HL-60/S4 treated with retinoic acid at 250 ng/mL for 4 days and 3 days (cell line): ENCODE measurements around the gene NGEF.

ENCODE experiments used
- in situ Hi-C: fragments of 300-500 bp; cut with MboI; formaldehyde crosslinking; loops from 2 replicates; pipeline ENCODE4 v1.7.0; 2022; ENCODE audit warnings: low sequenced_read_pairs

Gene NGEF

DNA sequence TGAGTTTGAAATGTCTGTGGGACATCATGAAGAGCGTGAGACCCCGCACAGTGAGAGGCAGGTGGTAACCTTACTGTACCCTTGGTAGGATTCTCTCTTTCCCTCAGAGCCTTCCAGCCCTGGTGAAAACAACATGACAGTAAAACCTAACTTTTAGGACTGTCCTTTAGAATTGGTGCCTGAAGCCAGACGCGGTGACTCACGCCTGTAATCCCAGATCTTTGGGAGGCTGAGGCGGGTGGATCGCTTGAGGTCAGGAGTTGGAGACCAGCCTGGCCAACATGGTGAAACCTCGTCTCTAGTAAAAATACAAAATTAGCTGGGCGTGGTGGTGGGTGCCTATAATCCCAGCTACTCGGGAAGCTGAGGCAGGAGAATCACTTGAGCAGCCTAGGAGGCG is 161.0 kb downstream of the NGEF start:
- in situ Hi-C loops, result loop anchor here (25.0 kb wide), 1 partner anchor 410 kb away; the partner anchor contains the start of gene ATG16L1

DNA sequence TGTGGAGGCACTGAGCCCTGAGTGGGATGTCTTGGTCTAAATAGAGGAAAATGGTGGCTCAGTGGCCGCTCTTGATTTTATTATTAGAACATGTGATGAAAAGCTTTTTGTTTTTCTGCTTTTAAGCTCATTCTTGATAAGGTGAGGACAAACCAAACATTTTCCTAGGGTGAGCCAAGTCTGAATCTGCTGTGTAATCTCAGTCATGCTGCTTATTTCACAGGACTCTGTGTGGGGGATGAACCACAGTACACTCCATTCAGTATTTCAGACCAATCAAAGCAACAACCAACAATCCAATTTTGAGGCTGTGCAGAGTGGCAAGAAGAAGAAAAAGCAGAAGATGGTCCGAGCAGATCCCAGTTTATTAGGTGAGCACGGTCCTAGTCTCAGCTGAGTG is 163.0 kb downstream of the NGEF start:
- in situ Hi-C loops, result loop anchor here (25.0 kb wide), 1 partner anchor 412 kb away; the partner anchor contains the start of gene ATG16L1

DNA sequence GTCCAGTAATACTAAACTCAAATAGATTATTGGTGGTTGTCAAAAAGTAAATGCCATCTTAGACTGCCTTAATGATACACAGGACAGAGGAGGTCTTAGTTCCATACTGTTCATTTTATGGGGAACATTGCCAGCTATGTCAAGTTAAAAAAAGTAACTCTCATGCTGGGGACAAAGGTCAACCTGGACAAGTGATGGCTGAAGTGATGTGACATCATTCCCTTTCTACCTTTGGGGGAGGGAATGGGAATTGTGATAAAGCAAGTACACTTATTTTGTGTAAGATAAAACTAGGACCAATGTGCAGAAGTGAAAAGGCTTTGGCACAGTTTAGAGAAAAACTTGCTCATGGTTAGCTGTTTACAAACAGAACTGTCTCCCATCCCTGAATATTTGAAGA is 167.0 kb downstream of the NGEF start:
- in situ Hi-C loops, result no loop called here

DNA sequence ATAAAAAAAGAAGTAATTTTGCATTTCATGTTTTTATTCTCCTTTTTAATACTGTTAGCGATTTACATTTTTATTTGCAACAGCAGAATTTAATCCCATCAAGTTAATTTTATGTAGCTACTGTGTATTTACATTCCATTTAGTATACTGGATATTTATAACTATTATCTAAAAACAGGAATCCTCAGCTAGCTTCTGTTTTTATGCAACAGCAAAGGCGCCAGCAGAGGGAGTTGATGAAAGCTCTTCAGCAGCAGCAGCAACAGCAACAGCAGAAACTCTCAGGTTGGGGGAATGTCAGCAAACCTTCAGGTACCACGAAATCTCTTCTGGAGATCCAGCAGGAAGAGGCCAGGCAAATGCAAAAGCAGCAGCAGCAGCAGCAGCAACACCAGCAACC is 169.2 kb downstream of the NGEF start:
- in situ Hi-C loops, result no loop called here

DNA sequence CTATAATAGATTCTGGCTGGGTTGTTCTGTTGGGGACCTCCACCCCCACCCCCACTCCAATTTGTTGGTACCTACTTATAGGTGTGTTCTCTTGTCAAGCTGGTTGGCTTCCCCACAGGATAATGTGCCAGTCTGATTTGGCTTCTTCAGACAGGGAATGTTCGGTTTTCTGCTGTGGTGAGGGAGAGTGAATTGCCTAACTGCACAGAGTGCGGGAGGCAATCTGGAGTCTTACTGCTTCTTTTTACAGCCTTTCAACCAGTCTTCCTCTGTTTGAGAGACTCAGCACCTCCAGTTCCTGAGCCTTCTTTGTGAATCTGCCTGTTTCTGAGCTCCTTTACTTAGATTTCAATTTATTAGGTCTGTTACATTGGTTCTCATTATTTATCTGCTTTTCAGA is 170.4 kb downstream of the NGEF start:
- in situ Hi-C loops, result no loop called here

DNA sequence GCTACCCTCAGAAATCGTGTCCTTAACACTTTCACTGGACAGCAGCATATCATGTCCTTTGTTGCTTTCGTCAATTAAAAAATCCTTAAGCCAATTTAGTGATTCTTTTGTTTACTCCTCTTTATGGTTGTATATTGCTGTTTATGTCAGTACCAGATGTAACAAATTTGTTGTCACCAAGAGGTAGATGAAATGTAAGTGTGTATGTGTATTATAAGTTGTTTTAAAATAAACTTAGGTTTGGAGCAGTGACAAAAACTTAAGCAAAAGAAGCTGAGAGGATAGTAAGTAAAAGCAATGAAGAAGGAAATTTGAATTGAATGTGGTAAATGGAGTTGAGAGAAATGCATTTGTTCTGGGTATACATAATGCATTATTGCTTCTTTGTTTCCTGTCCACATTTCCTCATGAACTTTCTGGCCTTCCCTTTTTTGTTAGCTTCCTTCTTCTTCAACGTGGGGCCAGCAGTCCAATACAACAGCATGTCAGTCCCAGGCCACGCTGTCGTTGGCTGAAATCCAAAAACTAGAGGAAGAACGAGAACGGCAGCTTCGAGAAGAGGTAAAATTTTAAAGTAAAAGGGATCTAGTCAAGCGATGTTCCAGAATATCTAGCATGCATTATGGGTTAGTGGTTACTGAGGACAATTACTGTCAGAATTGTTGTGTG is 173.5 kb downstream of the NGEF start:
- in situ Hi-C loops, result no loop called here

DNA sequence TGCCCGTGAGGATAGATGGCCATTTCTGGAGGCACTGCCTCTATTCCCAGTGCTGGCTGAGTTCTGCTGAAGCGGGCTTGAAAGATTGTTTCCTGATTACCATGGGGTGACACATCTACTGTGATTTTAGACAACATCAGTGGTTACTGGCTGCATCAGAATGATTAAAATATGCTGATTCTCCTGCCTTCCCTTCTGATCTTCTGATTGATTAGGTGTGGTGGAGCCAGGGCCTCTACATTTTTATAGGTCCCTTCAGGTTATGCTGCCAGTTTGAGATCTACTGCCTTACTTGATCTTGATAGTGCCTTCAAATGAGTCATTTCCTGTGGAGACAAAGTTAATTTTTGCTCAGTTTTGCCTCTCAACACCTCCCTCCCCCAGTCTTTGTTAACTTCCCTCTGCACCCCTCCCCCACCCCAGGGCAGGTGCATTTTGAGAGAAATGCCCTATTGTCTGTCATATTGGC is 174.6 kb downstream of the NGEF start:
- in situ Hi-C loops, result no loop called here

DNA sequence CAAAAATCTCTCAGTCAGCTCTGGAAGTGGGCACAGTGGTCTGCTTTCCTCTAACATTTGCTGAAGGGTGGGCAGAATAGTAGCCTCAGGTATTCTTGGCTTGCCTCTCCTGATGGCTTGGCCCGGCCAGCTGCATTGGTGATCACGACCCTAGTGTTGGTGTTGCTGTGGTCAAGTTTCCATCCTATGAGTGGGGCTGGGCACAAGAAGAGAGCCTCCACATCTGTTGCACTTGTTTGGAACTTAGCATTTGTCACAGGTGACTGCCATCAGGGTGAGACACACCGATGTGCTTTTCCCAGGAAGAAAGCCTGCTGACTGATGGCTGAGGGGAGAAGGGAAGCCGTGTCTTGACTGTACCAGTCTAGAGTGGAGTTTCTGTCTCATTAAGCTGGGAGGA is 176.1 kb downstream of the NGEF start:
- in situ Hi-C loops, result no loop called here

DNA sequence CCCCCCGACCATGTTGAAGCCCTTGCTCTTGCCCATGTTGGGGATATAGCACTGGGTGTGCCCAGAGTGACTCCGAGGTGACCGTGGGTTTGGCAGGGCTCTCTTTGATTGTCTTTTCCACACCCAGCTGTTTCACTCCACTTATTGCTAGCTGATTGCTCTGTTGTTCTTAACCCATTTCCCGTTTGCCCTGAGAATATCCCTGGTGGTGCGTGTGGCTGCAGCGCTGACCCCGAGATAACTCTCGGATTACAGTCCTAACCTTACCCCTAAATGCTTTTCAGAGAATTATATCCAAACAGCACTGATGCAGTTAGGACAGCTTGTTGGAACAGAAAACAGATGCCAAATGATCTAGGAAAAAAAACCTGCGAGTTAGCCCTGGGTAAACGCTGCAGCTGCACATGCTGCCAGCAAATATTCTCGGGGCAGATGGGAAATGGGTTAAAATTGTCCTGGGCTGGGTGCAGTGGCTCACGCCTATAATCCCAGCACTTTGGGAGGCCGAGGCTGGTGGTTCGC is 177.3 kb downstream of the NGEF start:
- in situ Hi-C loops, result no loop called here

DNA sequence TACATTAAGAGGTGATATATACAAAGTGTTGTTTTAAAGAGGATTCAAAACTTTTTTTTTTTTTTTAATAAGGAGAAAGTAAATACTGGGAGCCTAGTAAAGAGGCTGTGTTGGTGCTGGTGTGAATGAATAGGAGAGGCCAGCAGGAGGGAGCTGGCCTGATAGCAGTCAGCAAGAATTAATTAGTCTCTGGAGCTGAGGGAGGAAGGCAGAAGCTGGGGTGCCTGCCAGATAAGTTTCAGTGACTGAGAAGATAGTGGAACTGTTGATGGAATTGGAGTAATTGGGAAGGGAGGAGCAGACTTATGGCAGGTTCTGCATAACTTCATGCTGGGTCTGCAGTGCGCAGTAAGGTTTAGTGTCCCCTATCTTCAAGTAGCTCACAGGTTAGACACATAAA is 179.2 kb downstream of the NGEF start:
- in situ Hi-C loops, result no loop called here

DNA sequence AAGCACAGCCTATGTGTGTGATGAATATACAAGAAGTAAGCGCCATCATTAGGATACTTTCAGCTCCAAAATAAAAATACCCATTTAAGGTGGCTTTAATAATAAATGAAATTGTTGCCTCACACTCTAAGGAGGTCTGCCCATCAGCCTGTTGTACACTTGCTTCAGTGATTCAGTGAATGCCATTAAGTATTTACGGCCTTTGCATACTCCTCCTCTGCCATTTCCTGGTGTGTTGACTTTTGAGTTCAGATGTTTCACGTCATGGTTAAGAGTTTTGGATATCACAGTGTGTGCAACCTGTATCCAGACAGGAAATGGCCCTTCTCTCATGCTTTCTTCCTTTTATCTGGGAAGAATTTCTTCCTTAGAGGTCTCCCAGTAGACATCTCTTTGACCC is 181.6 kb downstream of the NGEF start:
- in situ Hi-C loops, result no loop called here

DNA sequence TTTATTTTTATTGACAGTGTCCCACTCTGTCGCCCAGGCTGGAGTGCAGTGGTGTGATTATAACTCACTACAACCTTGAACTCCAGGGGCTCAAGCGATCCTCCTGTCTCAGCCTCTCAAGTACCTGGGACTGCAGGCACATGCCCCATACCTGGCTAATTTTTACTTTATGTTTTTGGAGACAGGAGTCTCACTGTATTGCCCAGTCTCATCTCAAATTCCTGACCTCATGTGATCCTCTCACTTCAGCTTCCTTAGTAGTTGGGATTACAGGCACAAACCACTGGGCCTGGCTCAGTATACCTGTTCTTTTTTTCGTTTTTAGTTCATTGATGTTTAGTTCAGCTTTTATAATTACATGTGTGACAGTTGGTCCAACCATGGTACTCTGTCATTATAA is 183.1 kb downstream of the NGEF start:
- in situ Hi-C loops, result no loop called here
